Measurements from ENCODE around the gene PCSK6.

The PCSK6 gene

GRCh38 chr15:101488300-101489164 is 975 bp downstream of the PCSK6 start:
- Histone ChIP-seq H3K9me3 (replicated peaks; ENCODE audit: insufficient read depth, low read length) (no peaks in the 10 kb centered on the region), H4K20me1 (ENCODE audit: insufficient read depth, low read length) (no peaks in the 10 kb centered on the region), H3K4me2 (ENCODE audit: low read depth, low read length) (no peak overlapping the region), H3K4me3 (ENCODE audit: low read length) (no peak overlapping the region), H3K9me2 (replicated peaks; ENCODE audit: insufficient read depth, low read length) (no peaks in the 10 kb centered on the region), H3K27ac (ENCODE audit: low read length) (no peak overlapping the region), H3K36me3 (replicated peaks; ENCODE audit: insufficient read depth, low read length) (no peaks in the 10 kb centered on the region), H3F3A (ENCODE audit: insufficient read depth, low read length) (no peaks in the 10 kb centered on the region), H3K79me2 (ENCODE audit: low read length) (no peaks in the 10 kb centered on the region), H2AFZ (ENCODE audit: low read length) (no peak overlapping the region), H3K27me3 (replicated peaks; ENCODE audit: insufficient read depth, low read length) (no peaks in the 10 kb centered on the region; the same call in 1 of the 2 replicates), H3K4me1 (ENCODE audit: low read length) (no peaks in the 10 kb centered on the region), H3K9ac (ENCODE audit: low read length) (no peak overlapping the region)
- no peak for TF ChIP-seq EZH2phosphoT487 (IDR thresholded peaks at IDR 0.05; ENCODE audit: low read length)
- TF ChIP-seq, protein P1, sequence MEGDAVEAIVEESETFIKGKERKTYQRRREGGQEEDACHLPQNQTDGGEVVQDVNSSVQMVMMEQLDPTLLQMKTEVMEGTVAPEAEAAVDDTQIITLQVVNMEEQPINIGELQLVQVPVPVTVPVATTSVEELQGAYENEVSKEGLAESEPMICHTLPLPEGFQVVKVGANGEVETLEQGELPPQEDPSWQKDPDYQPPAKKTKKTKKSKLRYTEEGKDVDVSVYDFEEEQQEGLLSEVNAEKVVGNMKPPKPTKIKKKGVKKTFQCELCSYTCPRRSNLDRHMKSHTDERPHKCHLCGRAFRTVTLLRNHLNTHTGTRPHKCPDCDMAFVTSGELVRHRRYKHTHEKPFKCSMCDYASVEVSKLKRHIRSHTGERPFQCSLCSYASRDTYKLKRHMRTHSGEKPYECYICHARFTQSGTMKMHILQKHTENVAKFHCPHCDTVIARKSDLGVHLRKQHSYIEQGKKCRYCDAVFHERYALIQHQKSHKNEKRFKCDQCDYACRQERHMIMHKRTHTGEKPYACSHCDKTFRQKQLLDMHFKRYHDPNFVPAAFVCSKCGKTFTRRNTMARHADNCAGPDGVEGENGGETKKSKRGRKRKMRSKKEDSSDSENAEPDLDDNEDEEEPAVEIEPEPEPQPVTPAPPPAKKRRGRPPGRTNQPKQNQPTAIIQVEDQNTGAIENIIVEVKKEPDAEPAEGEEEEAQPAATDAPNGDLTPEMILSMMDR (IDR thresholded peaks at IDR 0.05; ENCODE audit: low read length), result no peak
- no peak for TF ChIP-seq EZH2 (optimal IDR thresholded peaks at IDR 0.05; ENCODE audit: low read depth, low read length)
- no peak for DNase-seq

DNA sequence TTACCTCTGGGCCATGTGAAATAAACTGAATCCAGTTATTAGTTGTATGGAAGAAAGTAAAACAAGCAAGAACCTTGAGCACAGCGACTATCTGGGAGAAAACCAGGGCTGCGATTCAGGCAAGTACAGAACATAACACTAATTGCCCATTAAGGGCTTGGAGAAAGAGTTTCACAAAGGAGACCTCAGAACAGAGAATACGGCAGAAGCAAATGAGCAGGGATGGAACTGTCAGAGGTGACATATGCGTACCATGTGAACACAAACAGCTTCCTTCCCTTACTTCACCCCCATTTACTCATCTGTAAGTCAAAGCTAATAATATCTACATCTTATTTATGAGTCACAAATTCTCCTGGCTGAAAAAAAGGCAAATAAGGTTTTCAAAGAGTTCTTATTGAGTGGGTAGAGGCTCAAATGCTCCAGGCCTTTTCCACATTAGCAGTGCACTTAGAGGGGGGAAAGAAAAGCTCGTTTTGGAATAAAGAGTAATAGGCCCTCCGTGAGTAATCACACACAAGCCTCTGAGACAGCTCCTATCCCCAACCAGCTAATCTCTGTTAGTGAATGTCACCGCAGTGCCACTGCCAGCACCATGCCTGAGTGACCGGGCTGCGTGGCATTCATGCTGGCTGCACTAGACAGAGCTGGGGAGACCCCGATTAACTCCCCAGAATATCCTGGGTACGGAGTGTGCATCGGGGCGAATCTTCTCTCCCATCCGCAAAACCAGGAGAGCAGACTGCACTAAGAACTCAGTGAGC is 2.6 kb downstream of the PCSK6 start:
- TF ChIP-seq, protein P1 (IDR thresholded peaks at IDR 0.05; ENCODE audit: low read length), result no peak
- TF ChIP-seq EZH2phosphoT487 (IDR thresholded peaks at IDR 0.05; ENCODE audit: low read length), result no peak
- TF ChIP-seq EZH2 (optimal IDR thresholded peaks at IDR 0.05; ENCODE audit: low read depth, low read length), result no peak
- no peak overlapping the region for H3K4me3 ChIP-seq (ENCODE audit: low read length)
- no peak overlapping the region for H3K27ac ChIP-seq (ENCODE audit: low read length)
- no peaks in the 10 kb centered on the region; the same call in 1 of the 2 replicates for H3K27me3 ChIP-seq (replicated peaks; ENCODE audit: insufficient read depth, low read length)
- no peaks in the 10 kb centered on the region for H4K20me1 ChIP-seq (ENCODE audit: insufficient read depth, low read length)
- H3K4me2 ChIP-seq (ENCODE audit: low read depth, low read length), result no peak overlapping the region
- no peaks in the 10 kb centered on the region for H3F3A ChIP-seq (ENCODE audit: insufficient read depth, low read length)
- no peaks in the 10 kb centered on the region for H3K9me3 ChIP-seq (replicated peaks; ENCODE audit: insufficient read depth, low read length)
- no peaks in the 10 kb centered on the region for H3K79me2 ChIP-seq (ENCODE audit: low read length)
- no peak for DNase-seq
- no peaks in the 10 kb centered on the region for H3K9me2 ChIP-seq (replicated peaks; ENCODE audit: insufficient read depth, low read length)
- H3K4me1 ChIP-seq (ENCODE audit: low read length), result no peaks in the 10 kb centered on the region
- no peak overlapping the region for H2AFZ ChIP-seq (ENCODE audit: low read length)
- no peak overlapping the region for H3K9ac ChIP-seq (ENCODE audit: low read length)
- no peaks in the 10 kb centered on the region for H3K36me3 ChIP-seq (replicated peaks; ENCODE audit: insufficient read depth, low read length)

- no peaks in the 10 kb centered on the region for H3K36me3 ChIP-seq (replicated peaks; ENCODE audit: insufficient read depth, low read length)
- H4K20me1 ChIP-seq (ENCODE audit: insufficient read depth, low read length), result no peaks in the 10 kb centered on the region
- H3K9ac ChIP-seq (ENCODE audit: low read length), result no peak overlapping the region
- no peak overlapping the region for H3K27ac ChIP-seq (ENCODE audit: low read length)
- no peak overlapping the region for H2AFZ ChIP-seq (ENCODE audit: low read length)
- H3K9me3 ChIP-seq (replicated peaks; ENCODE audit: insufficient read depth, low read length), result no peaks in the 10 kb centered on the region
- TF ChIP-seq EZH2 (optimal IDR thresholded peaks at IDR 0.05; ENCODE audit: low read depth, low read length), result no peak
- TF ChIP-seq, protein P1 (IDR thresholded peaks at IDR 0.05; ENCODE audit: low read length), result no peak
- TF ChIP-seq EZH2phosphoT487 (IDR thresholded peaks at IDR 0.05; ENCODE audit: low read length), result no peak
- no peak for DNase-seq
- H3F3A ChIP-seq (ENCODE audit: insufficient read depth, low read length), result no peaks in the 10 kb centered on the region
- no peaks in the 10 kb centered on the region for H3K4me1 ChIP-seq (ENCODE audit: low read length)
- no peak overlapping the region for H3K4me2 ChIP-seq (ENCODE audit: low read depth, low read length)
- no peaks in the 10 kb centered on the region; the same call in 1 of the 2 replicates for H3K27me3 ChIP-seq (replicated peaks; ENCODE audit: insufficient read depth, low read length)
- H3K9me2 ChIP-seq (replicated peaks; ENCODE audit: insufficient read depth, low read length), result no peaks in the 10 kb centered on the region
- H3K79me2 ChIP-seq (ENCODE audit: low read length), result no peaks in the 10 kb centered on the region
- no peak overlapping the region for H3K4me3 ChIP-seq (ENCODE audit: low read length)
Measured at GRCh38 chr15:101483462-101483861, 6.0 kb downstream of the PCSK6 start.

All from MM.1S (cell line).